NCI-H146 (cell line): ENCODE results near the gene STEAP3.
"Not testable (repeated sequence)": the region's sequence is repeated elsewhere in the genome, so short reads cannot be mapped to it uniquely, and the experiment has no call there.

ENCODE experiments used
- DNase-seq: peaks from one replicate; lab custom pipeline; 2025; lab: John Stamatoyannopoulos, UW

Gene STEAP3

GRCh38 chr2:119264781-119265692 lies 41.4 kb downstream of the STEAP3 start:
- peak; percentile 70 for DNase-seq

GRCh38 chr2:119265693-119266066 lies 42.0 kb downstream of the STEAP3 start:
- no peak for DNase-seq

- no peak for DNase-seq
Measured at GRCh38 chr2:119266091-119266589, 42.5 kb downstream of the STEAP3 start.

GRCh38 chr2:119267604-119268003 lies 44.0 kb downstream of the STEAP3 start:
- DNase-seq: no peak

- DNase-seq: no peak
Measured at GRCh38 chr2:119276864-119277263, 53.2 kb downstream of the STEAP3 start.

GRCh38 chr2:119278385-119278784 lies 54.8 kb downstream of the STEAP3 start:
- DNase-seq: not testable (repeated sequence)

GRCh38 chr2:119278946-119279345 lies 55.3 kb downstream of the STEAP3 start:
- no peak for DNase-seq

GRCh38 chr2:119279666-119280065 lies 56.0 kb downstream of the STEAP3 start:
- no peak for DNase-seq

GRCh38 chr2:119280680-119281079 lies 57.0 kb downstream of the STEAP3 start:
- no peak for DNase-seq

- no peak for DNase-seq
Measured at GRCh38 chr2:119282146-119282995, 58.7 kb downstream of the STEAP3 start.

- no peak for DNase-seq
Measured at GRCh38 chr2:119282996-119283511, 59.4 kb downstream of the STEAP3 start.

GRCh38 chr2:119283873-119284331 lies 60.3 kb downstream of the STEAP3 start:
- DNase-seq: no peak

- no peak for DNase-seq
Measured at GRCh38 chr2:119286661-119287060, 63.0 kb downstream of the STEAP3 start.

- DNase-seq: no peak
Measured at GRCh38 chr2:119288576-119288975, 64.9 kb downstream of the STEAP3 start.

GRCh38 chr2:119289093-119289492 lies 65.5 kb downstream of the STEAP3 start:
- no peak for DNase-seq

GRCh38 chr2:119289642-119290041 lies 66.0 kb downstream of the STEAP3 start:
- no peak for DNase-seq

- DNase-seq: peak; percentile 91
Measured at GRCh38 chr2:119290859-119291587, 67.4 kb downstream of the STEAP3 start.

- peak; percentile 51 for DNase-seq
Measured at GRCh38 chr2:119291588-119292167, 68.0 kb downstream of the STEAP3 start.

GRCh38 chr2:119292226-119292625 lies 68.6 kb downstream of the STEAP3 start:
- peak; percentile 82 for DNase-seq

- no peak for DNase-seq
Measured at GRCh38 chr2:119293254-119293653, 69.6 kb downstream of the STEAP3 start.

- peak; percentile 85 for DNase-seq
Measured at GRCh38 chr2:119293900-119294299, 70.3 kb downstream of the STEAP3 start.
